ENCODE data around the gene MYH10. TPM values are rescaled to one million over a fixed set of nuclear protein-coding genes. Genes with fewer than 3 reads are reported as not detected.

The MYH10 gene
- total RNA-seq, 1 donor from 2014 or later, result 34.9 TPM

DNA sequence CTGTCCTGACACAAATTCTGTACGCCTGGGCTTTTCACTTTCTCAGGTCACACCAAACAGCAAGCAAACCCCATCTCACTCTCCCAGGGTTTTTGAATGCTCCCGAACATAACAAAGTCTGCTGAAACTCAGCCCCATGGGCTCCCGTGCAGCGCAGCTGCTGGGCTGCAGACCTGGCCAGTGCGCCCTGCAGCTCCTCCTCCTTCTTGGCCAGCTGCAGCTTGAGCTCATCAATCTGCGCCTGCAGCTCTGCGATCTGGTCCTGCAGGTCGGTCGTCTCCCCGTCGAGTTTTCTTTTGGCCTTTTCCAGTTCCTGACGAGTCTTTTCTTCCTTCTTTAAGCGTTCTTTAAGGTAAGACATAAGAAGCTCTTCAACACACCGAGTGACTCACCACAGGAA lies 124.4 kb downstream of the MYH10 start:
- intact Hi-C loops (cut with DNase I), result no loop called here
- no peak overlapping the region for H3K4me3 ChIP-seq
- no peaks in the 10 kb centered on the region for H3K27me3 ChIP-seq
- H3K4me1 ChIP-seq, result no peaks in the 10 kb centered on the region
- DNase-seq (ENCODE audit: extremely low spot score in 2 of 2), result no peak
- peaks cover 0 to 19% of the 10 kb centered on the region in 2 donors for H3K36me3 ChIP-seq
- TF ChIP-seq POLR2A (IDR thresholded peaks at IDR 0.05) (no peak), POLR2AphosphoS5 (IDR thresholded peaks at IDR 0.05; ENCODE audit: insufficient read depth in 1 of 2, low read depth in 1 of 2) (no peak)
- TF ChIP-seq, protein P1, sequence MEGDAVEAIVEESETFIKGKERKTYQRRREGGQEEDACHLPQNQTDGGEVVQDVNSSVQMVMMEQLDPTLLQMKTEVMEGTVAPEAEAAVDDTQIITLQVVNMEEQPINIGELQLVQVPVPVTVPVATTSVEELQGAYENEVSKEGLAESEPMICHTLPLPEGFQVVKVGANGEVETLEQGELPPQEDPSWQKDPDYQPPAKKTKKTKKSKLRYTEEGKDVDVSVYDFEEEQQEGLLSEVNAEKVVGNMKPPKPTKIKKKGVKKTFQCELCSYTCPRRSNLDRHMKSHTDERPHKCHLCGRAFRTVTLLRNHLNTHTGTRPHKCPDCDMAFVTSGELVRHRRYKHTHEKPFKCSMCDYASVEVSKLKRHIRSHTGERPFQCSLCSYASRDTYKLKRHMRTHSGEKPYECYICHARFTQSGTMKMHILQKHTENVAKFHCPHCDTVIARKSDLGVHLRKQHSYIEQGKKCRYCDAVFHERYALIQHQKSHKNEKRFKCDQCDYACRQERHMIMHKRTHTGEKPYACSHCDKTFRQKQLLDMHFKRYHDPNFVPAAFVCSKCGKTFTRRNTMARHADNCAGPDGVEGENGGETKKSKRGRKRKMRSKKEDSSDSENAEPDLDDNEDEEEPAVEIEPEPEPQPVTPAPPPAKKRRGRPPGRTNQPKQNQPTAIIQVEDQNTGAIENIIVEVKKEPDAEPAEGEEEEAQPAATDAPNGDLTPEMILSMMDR (IDR thresholded peaks at IDR 0.05), result no peak
- H3K9me3 ChIP-seq, result no peaks in the 10 kb centered on the region
- no peak overlapping the region for H3K27ac ChIP-seq

DNA sequence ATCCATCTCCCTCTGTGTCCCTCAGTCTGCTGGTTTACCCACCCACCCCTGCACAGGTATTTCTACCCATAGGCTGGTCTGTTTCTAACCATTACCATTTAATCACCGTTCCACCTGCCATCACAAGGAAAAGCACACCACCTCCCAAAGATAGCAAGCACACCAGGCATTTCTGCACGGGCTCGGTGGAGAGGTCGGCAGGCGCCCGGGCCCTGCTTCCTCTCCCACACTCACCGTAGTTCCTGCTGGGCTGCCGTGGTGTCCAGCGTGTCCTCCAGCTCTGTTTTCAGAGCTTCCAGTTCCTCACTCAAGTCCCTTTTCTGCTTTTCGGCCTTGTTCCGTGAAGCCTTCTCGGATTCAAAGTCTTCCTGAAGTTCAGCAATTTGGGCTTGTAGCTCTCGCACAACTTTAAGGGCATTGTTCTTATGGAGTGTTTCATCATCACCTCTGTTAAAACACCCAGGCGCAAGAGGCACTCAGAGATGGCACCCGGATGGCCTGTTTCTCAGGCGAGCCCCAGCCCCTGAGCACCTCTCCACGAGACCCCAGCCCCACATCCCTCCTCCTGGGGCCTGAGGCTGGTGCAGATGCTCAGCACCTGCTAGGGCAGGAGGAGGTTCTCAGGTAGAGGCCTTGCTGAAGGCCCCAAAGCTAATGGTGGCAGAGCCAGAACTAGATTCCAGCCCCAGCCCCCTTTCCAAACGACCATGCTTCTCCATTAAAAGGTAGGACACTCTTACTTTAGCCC lies 125.9 kb downstream of the MYH10 start:
- no peak for DNase-seq (ENCODE audit: extremely low spot score in 2 of 2)
- no peak overlapping the region for H3K4me3 ChIP-seq
- TF ChIP-seq POLR2AphosphoS5 (IDR thresholded peaks at IDR 0.05; ENCODE audit: insufficient read depth in 1 of 2, low read depth in 1 of 2) (no peak), POLR2A (IDR thresholded peaks at IDR 0.05) (no peak)
- TF ChIP-seq, protein P1 (IDR thresholded peaks at IDR 0.05), result no peak
- no peaks in the 10 kb centered on the region for H3K9me3 ChIP-seq
- H3K4me1 ChIP-seq, result no peaks in the 10 kb centered on the region
- peaks cover 0 to 31% of the 10 kb centered on the region in 2 donors for H3K36me3 ChIP-seq
- no peak overlapping the region for H3K27ac ChIP-seq
- H3K27me3 ChIP-seq, result no peaks in the 10 kb centered on the region
- intact Hi-C loops (cut with DNase I), result no loop called here

- no peak overlapping the region for H3K27ac ChIP-seq
- no peak for DNase-seq (ENCODE audit: extremely low spot score in 2 of 2)
- H3K4me3 ChIP-seq, result no peak overlapping the region
- peaks cover 0 to 32% of the 10 kb centered on the region in 2 donors for H3K36me3 ChIP-seq
- no peaks in the 10 kb centered on the region for H3K27me3 ChIP-seq
- intact Hi-C loops (cut with DNase I), result no loop called here
- no peaks in the 10 kb centered on the region for H3K9me3 ChIP-seq
- H3K4me1 ChIP-seq, result no peaks in the 10 kb centered on the region
- TF ChIP-seq POLR2A (IDR thresholded peaks at IDR 0.05) (no peak), POLR2AphosphoS5 (IDR thresholded peaks at IDR 0.05; ENCODE audit: insufficient read depth in 1 of 2, low read depth in 1 of 2) (no peak)
- TF ChIP-seq, protein P1 (IDR thresholded peaks at IDR 0.05), result no peak
Measured at GRCh38 chr17:8503807-8504206, 126.7 kb downstream of the MYH10 start.

DNA sequence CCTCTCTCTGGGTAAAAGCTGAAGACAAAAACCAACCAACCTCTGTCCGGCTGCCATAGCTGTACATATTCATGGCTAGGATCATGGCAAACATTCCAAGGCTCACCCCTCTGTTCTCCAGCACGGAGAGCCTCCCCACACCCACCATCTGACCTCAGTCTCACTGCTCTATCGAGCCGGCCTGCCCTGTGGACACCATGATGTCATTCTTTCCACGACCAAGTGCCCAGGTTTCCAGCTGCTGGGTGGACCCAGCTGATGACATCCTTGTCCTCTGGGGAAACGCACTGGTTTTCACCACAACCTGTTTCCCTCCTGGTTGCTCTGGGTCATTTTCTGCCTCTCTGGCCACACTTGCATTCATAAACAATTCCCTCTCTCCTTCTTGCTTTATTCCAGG lies 127.2 kb downstream of the MYH10 start:
- no peaks in the 10 kb centered on the region for H3K4me1 ChIP-seq

More for the DNA sequence above, 127.2 kb downstream of the MYH10 start:
- no peaks in the 10 kb centered on the region for H3K27me3 ChIP-seq
- peaks cover 0 to 32% of the 10 kb centered on the region in 2 donors for H3K36me3 ChIP-seq
- intact Hi-C loops (cut with DNase I), result no loop called here
- no peak overlapping the region for H3K27ac ChIP-seq
- no peak for DNase-seq (ENCODE audit: extremely low spot score in 2 of 2)
- H3K9me3 ChIP-seq, result no peaks in the 10 kb centered on the region
- no peak overlapping the region for H3K4me3 ChIP-seq
- no peak for TF ChIP-seq POLR2A (IDR thresholded peaks at IDR 0.05)
- TF ChIP-seq, protein P1 (IDR thresholded peaks at IDR 0.05), result no peak
- TF ChIP-seq POLR2AphosphoS5 (IDR thresholded peaks at IDR 0.05; ENCODE audit: insufficient read depth in 1 of 2, low read depth in 1 of 2), result no peak
